IPS DF 6.9 (cell line): ENCODE results near the gene BRF1.
A peak's percentile ranks its signal among the peaks of the same experiment; 100 is the strongest.
"Not testable (repeated sequence)": the region's sequence is repeated elsewhere in the genome, so short reads cannot be mapped to it uniquely, and the experiment has no call there.

ENCODE experiments used
- DNase-seq: peaks from one replicate; pipeline ENCODE4 v3.0.0-alpha.2; 2013; ENCODE audit warnings: low read depth, low spot score
- H3K27ac ChIP-seq: one replicate; pipeline ENCODE4 v1.5.1; 2013; ENCODE audit warnings: low read length, control low read depth
- H3K27me3 ChIP-seq: 2 replicates; pipeline ENCODE4 v1.6.1; 2013; ENCODE audit warnings: mild to moderate bottlenecking, low read length; ENCODE audit not compliant: control insufficient read depth, insufficient read depth
- H3K36me3 ChIP-seq: 2 replicates; pipeline ENCODE4 v1.6.1; 2013; ENCODE audit warnings: low read length; ENCODE audit not compliant: control insufficient read depth, insufficient read depth
- H3K4me1 ChIP-seq: 2 replicates; pipeline ENCODE4 v1.6.1; 2013; ENCODE audit warnings: low read length; ENCODE audit not compliant: control insufficient read depth, insufficient read depth
- H3K4me3 ChIP-seq: 2 replicates; pipeline ENCODE4 v1.5.1; 2013; ENCODE audit warnings: mild to moderate bottlenecking, low read length
- H3K9me3 ChIP-seq: 2 replicates; pipeline ENCODE4 v1.6.1; 2013; ENCODE audit warnings: low read length, inconsistent platforms; ENCODE audit not compliant: control insufficient read depth, insufficient read depth
- WGBS: extraction: QIAGEN DNeasy Blood & Tissue Kit; methylation state at CpG from one replicate; pipeline ENCODE4 v1.1.7; 2013; ENCODE audit warnings: mixed read lengths, missing lambda C conversion rate; ENCODE audit not compliant: insufficient read length, insufficient coverage; 5-methylcytosine and 5-hydroxymethylcytosine counted together

BRF1 gene

DNA sequence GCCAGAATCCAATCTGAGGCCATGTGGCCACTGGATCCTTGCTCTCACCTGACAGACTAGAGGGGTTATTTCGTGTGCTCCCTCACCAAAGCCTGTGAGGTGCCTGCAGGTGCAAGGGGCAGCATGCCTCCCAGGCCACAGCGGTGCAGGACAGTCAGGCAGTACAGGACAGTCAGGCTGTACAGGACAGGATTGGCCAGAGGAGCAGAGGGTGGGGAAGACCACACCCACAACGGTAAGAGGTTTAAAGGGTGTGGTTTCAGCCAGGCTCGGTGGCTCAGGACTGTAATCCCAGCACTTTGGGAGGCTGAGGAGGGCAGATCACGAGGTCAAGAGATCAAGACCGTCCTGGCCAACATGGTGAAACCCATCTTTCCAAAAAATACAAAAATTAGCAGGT is 3.1 kb upstream of the BRF1 start:
- Histone ChIP-seq H3K9me3 (no peaks in the 10 kb centered on the region), H3K4me1 (no peaks in the 10 kb centered on the region), H3K27ac (no peak overlapping the region), H3K27me3 (no peaks in the 10 kb centered on the region; the same call in 1 of the 2 replicates), H3K4me3 (no peak overlapping the region), H3K36me3 (no peaks in the 10 kb centered on the region)
- no peak for DNase-seq
- WGBS = no CpG with 5 or more reads among the region's 6 CpGs

DNA sequence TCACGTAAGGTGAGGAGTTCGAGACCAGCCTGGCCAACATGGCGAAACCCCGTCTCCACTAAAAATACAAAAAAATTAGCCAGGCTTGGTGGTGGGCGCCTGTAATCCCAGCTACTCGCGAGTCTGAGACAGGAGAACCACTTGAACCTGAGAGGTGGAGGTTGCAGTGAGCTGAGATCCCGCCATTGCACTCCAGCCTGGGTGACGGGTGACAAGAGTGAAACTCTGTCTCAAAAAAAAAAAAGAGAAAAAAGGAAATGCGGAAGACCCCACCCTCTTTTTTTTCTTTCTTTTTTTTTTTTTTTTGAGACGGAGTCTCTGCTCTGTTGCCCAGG is 1.1 kb upstream of the BRF1 start:
- not testable (repeated sequence) for H3K4me1 ChIP-seq, H3K9me3 ChIP-seq, H3K36me3 ChIP-seq, H3K27me3 ChIP-seq, H3K27ac ChIP-seq, DNase-seq
- WGBS = no CpG with 5 or more reads among the region's 11 CpGs
- peak overlapping the region; percentile 31; the same call in 1 of the 2 replicates for H3K4me3 ChIP-seq

DNA sequence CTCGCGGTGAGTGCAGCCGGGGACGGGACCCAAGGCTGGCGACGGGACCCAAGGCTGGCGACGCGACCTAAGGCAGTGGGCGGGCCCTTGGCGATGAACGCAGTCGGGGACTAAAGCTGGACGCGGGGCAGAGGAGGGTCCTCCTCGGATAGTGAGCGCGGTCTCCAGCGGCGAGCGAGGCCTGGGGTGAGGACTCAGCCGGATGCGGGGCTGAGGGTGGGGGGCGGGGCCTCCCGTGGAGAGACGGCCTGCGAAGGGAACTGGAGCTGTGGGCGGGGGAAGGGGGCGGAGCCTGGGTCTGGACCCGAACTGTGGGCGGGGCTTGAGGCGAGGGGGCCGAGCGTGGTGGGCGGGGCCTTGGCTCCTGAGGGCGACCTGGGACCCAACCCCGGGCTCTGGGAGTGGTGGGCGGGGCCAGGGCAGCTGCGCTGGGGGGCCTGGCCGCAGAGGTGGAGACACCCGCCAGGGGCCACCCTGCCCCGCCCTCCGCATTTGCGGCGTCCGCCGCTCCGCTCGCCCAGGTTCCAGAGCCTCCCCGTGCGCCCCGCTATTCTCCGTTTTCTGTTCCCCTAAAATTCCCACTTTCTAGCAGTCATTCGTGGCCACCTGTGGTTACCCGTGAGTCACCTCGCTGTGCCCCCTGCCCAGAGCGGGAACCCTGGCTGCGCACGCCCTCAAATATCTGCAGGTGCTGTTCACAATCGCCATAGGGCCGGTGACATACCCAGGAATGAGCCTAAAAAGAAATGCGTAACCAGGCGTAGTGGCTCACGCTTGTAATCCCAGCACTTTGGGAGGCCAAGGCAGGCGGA is 508 bp upstream of the BRF1 start:
- no CpG with 5 or more reads among the region's 65 CpGs for WGBS
- Histone ChIP-seq H3K9me3 (no peaks in the 10 kb centered on the region), H3K4me1 (no peaks in the 10 kb centered on the region), H3K4me3 (peak overlapping the region; percentile 83; the same call in 1 of the 2 replicates), H3K36me3 (no peaks in the 10 kb centered on the region), H3K27me3 (no peaks in the 10 kb centered on the region; the same call in 1 of the 2 replicates), H3K27ac (no peak overlapping the region)
- DNase-seq = peak; percentile 75

DNA sequence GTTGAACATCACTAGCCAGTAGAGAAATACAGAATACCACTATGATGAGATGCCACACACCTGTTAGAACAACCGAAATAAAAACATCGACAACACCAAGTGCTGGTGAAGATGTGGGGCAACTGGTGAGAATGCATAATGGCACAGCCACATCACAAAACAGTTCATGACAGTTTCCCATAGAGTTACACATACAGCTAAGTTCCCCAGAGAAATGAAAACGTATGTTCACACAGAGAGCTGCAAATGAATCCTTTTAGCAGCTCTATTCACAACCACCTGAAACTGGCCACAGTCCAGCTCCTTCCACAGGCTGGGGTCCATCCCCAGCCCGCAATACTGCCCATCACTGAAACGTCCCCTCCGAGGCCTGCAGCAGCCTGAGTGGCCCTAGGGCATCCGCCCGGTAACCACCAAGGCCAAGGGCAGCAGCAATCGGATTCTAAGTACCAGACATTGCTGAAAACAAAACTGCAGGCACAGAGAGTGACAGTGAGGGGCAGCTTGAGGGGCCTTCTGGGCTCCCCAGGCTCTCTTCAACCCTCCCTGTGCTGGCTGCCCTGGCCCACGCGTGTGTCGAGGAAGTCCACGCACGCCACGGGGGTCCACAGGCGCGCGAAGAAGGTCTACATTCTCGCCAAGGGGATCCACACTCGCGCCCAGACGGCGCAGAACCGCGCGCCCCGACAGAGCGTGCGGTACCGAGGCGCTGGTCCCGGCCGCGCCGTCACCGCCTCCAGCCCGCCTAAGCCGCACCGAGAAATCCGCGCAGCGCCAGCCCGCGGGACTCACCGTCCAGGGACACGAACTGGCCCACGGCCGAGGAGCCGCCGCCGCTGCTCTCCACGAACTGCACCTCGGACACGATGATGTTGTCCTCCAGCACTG is 903 bp downstream of the BRF1 start:
- Histone ChIP-seq H3K4me3 (peak overlapping the region; percentile 83), H3K27me3 (no peaks in the 10 kb centered on the region; the same call in 1 of the 2 replicates), H3K36me3 (no peaks in the 10 kb centered on the region), H3K27ac (no peak overlapping the region), H3K4me1 (no peaks in the 10 kb centered on the region), H3K9me3 (no peaks in the 10 kb centered on the region)
- DNase-seq = no peak
- no CpG with 5 or more reads among the region's 54 CpGs for WGBS

DNA sequence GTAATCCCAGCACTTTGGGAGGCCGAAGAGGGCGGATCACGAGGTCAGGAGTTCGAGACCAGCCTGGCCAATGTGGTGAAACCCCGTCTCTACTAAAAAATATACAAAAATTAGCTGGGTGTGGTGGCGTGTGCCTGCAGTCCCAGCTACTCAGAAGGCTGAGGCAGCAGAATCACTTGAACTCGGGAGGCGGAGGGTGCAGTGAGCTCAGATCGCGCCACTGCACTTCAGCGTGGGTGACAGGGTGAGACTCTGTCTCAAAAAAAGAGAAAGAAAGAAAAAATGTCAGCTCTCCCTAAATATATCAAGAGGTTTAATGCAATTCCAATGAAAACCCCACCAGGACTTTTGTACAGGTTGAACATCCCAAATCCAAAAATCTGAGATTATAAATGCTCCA is 3.5 kb downstream of the BRF1 start:
- WGBS = no CpG with 5 or more reads among the region's 11 CpGs
- H3K27ac ChIP-seq, H3K36me3 ChIP-seq, H3K27me3 ChIP-seq, H3K4me3 ChIP-seq, H3K9me3 ChIP-seq, DNase-seq, H3K4me1 ChIP-seq: not testable (repeated sequence)

DNA sequence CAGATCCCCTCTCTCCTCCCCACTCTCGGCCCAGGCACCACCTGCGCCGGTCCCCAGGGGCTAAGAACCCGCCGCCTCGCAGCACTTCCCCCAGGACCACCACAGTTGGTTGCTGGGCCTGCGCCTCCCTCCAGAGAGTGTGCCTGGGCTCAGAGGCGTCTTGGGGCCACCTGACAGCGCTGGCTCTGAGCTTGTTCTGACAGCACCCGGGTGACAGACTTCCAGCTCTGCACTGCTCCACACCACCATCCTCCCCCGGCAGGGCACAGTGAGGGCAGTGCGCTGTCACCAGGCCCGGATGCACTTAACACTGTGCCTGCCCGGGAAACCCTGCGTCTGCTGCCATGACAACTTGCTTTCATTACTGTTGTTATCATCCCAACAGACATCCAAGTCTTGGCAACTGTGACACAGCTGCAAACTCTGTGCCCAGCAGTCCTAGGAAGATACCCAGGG is 6.6 kb downstream of the BRF1 start:
- H3K4me3 ChIP-seq = no peak overlapping the region
- H3K27ac ChIP-seq = no peak overlapping the region
- no peaks in the 10 kb centered on the region for H3K4me1 ChIP-seq
- DNase-seq = no peak
- no peaks in the 10 kb centered on the region for H3K36me3 ChIP-seq
- WGBS = no CpG with 5 or more reads among the region's 15 CpGs
- H3K9me3 ChIP-seq = no peaks in the 10 kb centered on the region; the same call in 1 of the 2 replicates
- no peaks in the 10 kb centered on the region for H3K27me3 ChIP-seq

DNA sequence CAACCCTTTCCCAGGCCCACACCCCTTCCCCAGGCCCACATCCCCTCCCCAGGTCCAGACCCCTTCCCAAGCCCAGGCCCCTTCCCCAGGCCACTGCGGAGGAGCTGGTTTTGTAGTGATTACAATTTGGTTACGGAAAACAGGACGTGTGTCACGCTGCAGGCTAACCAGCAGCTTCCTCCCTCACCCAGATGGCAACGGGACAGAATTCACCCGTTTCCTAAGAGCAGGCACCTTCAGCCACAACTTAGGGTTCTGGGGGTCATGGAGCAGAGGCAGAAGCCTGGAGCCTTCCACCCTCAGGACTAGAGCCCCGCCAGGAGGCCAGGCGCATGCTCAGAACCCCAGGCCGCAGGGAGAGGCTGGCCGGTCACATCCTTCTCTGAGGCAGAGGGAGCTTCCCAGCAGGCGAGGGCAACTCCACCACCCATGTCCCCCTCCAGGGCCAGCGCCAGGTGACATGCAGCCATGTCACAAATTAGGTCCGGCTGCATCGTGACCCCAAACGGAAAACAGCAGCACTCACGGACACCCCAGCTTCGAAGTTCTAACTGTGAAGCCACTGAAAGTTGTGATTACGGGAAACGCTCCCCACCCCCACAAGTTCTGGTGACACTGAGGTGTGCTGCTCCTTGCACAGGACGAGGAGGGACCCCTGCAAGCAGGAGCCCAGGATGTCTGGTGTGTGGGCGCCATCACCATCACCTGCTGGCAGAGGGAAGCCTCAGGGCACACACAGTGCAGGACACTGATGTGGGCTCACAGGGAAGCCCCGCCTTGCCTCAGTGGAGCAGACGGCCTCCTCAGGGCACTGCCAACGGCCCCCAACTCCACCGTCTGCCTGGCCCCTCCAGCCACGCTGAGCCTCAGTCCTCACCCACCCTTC is 7.7 kb downstream of the BRF1 start:
- no peaks in the 10 kb centered on the region for H3K36me3 ChIP-seq
- no peak overlapping the region for H3K4me3 ChIP-seq
- no CpG with 5 or more reads among the region's 26 CpGs for WGBS
- no peaks in the 10 kb centered on the region for H3K4me1 ChIP-seq
- no peaks in the 10 kb centered on the region for H3K27me3 ChIP-seq
- DNase-seq = no peak
- H3K27ac ChIP-seq = no peak overlapping the region
- no peaks in the 10 kb centered on the region; the same call in 1 of the 2 replicates for H3K9me3 ChIP-seq

DNA sequence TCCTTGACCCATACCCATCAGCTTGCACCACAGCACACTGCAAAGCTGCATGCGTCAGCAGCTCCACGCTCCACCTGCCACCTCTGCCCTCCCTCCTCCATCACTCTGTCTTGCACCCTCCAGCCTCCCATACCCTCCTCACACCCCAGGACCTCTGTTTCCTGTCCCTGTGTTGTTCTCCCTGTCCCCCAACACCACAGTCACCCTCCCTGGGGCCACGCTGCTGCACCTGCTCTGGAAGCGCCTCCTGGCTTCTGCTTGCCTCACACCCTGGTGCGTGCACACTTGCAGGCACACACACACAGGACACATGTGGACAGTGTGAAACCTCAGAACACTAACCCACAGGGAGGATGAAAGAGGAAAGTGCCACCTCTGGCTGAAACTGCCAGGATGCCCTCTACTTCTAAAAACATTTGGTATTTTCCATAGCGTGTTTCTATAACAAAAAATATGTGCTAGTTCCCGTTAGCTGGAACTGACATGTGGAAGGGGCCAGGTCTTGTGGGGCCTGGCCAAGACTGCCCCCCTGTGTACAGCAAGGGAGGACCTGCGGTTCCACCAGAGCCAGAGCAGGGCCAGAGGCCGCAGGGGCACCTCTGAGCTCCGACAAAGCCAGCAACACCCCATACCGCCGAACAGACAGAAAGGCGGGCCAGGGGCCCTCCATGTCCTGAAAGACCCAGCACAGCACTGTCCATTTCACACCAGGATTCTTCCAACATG is 10.0 kb downstream of the BRF1 start:
- WGBS = no CpG with 5 or more reads among the region's 13 CpGs
- no peak for DNase-seq

DNA sequence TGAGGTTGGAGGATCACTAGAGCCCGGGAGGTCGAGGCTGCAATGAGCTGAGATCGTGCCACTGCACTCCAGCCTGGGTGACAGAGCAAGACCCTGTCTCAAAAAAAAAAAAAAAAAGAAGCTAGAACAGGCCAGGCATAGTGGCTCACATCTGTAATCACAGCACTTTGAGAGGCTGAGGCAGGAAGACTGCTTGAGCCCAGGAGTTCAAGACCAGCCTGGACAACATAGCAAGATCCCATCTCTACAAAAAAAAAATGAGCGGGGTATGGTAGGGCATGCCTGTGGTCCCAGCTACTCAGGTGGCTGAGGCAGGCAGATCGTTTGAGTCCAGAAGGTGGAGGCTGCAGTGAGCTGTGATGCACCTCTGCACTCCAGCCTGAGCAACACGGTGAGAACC is 11.9 kb downstream of the BRF1 start:
- H3K9me3 ChIP-seq, H3K27ac ChIP-seq, H3K4me1 ChIP-seq, DNase-seq, H3K27me3 ChIP-seq, H3K36me3 ChIP-seq, H3K4me3 ChIP-seq: not testable (repeated sequence)
- WGBS = no CpG with 5 or more reads among the region's 6 CpGs

More for the DNA sequence above, 10.0 kb downstream of the BRF1 start:
- no peak overlapping the region for H3K4me3 ChIP-seq
- no peak overlapping the region for H3K27ac ChIP-seq
- H3K27me3 ChIP-seq = no peaks in the 10 kb centered on the region
- H3K36me3 ChIP-seq = no peaks in the 10 kb centered on the region
- H3K9me3 ChIP-seq = no peaks in the 10 kb centered on the region; the same call in 1 of the 2 replicates
- H3K4me1 ChIP-seq = no peaks in the 10 kb centered on the region
